GM12891 (cell line): ENCODE results near the gene CDH23.

Experiments used
- DNase-seq: peaks from one replicate; pipeline ENCODE4 v3.0.0; 2011; ENCODE audit warnings: low spot score; ENCODE audit not compliant: insufficient read length
- FAIRE-seq: peaks from 2 replicates; lab custom pipeline; 2011; peaks lifted over from hg19 to GRCh38; lab: Jason Lieb, UNC
- PAX5 ChIP-seq: IDR thresholded peaks from 2 replicates; pipeline ENCODE4 v1.6.1; 2011; ENCODE audit warnings: low read length, moderate library complexity, mild to moderate bottlenecking; ENCODE audit not compliant: insufficient read depth, severe bottlenecking
- POLR2A ChIP-seq: IDR thresholded peaks from 2 replicates; pipeline ENCODE4 v1.6.1; 2011; ENCODE audit warnings: low read depth, low read length, control low read depth
- POLR2AphosphoS5 ChIP-seq: IDR thresholded peaks from 2 replicates; pipeline ENCODE4 v1.6.1; 2011; ENCODE audit warnings: low read depth, low read length, control low read depth
- POU2F2 ChIP-seq: IDR thresholded peaks from 2 replicates; pipeline ENCODE4 v1.6.1; 2011; ENCODE audit warnings: low read depth, mild to moderate bottlenecking, control low read depth, low read length, moderate library complexity
- SPI1 ChIP-seq: IDR thresholded peaks from 2 replicates; pipeline ENCODE4 v1.6.1; 2011; ENCODE audit warnings: low read depth, low read length, control low read depth
- TAF1 ChIP-seq: IDR thresholded peaks from 2 replicates; pipeline ENCODE4 v1.6.1; 2011; ENCODE audit warnings: low read depth, low read length, control low read depth

The CDH23 gene

GRCh38 chr10:71634531-71635164 is 237.9 kb downstream of the CDH23 start:
- TF ChIP-seq POU2F2 = no peak
- TF ChIP-seq PAX5 = no peak
- no peak for TF ChIP-seq POLR2AphosphoS5
- no peak for TF ChIP-seq SPI1
- no peak for TF ChIP-seq POLR2A
- no peak for TF ChIP-seq TAF1
- no peak for DNase-seq
- no peak for FAIRE-seq

- DNase-seq (no peak), FAIRE-seq (no peak)
- TF ChIP-seq PAX5 = no peak
- no peak for TF ChIP-seq POLR2AphosphoS5
- TF ChIP-seq POU2F2 = no peak
- TF ChIP-seq SPI1 = no peak
- no peak for TF ChIP-seq TAF1
- no peak for TF ChIP-seq POLR2A
Measured at GRCh38 chr10:71635251-71635866, 238.6 kb downstream of the CDH23 start.

- DNase-seq (no peak), FAIRE-seq (no peak)
- TF ChIP-seq POLR2AphosphoS5 (no peak), PAX5 (no peak), POLR2A (no peak), TAF1 (no peak), SPI1 (no peak), POU2F2 (no peak)
Measured at GRCh38 chr10:71635867-71636266, 239.1 kb downstream of the CDH23 start.

- FAIRE-seq (no peak), DNase-seq (no peak)
- no peak for TF ChIP-seq POLR2AphosphoS5
- TF ChIP-seq POLR2A = no peak
- TF ChIP-seq SPI1 = no peak
- TF ChIP-seq TAF1 = no peak
- TF ChIP-seq PAX5 = no peak
- no peak for TF ChIP-seq POU2F2
Measured at GRCh38 chr10:71636588-71636987, 239.9 kb downstream of the CDH23 start.

- DNase-seq (no peak), FAIRE-seq (no peak)
- no peak for TF ChIP-seq PAX5
- TF ChIP-seq POU2F2 = no peak
- no peak for TF ChIP-seq SPI1
- no peak for TF ChIP-seq POLR2A
- TF ChIP-seq TAF1 = no peak
- TF ChIP-seq POLR2AphosphoS5 = no peak
Measured at GRCh38 chr10:71637305-71637704, 240.6 kb downstream of the CDH23 start.

- DNase-seq = no peak
- peak; percentile 70 for FAIRE-seq
- peak; percentile 57 for TF ChIP-seq SPI1
- no peak for TF ChIP-seq TAF1
Measured at GRCh38 chr10:71638064-71638821, 241.5 kb downstream of the CDH23 start.

GRCh38 chr10:71638822-71639719 is 242.4 kb downstream of the CDH23 start:
- no peak for DNase-seq

GRCh38 chr10:71640607-71641006 is 243.9 kb downstream of the CDH23 start:
- no peak for TF ChIP-seq SPI1
- no peak for TF ChIP-seq POLR2A
- TF ChIP-seq PAX5 = no peak
- TF ChIP-seq TAF1 = no peak
- TF ChIP-seq POLR2AphosphoS5 = no peak
- TF ChIP-seq POU2F2 = no peak
- DNase-seq (no peak), FAIRE-seq (no peak)

More at GRCh38 chr10:71638822-71639719, 242.4 kb downstream of the CDH23 start:
- FAIRE-seq = no peak
- TF ChIP-seq TAF1 (no peak), POLR2A (no peak), POU2F2 (no peak), SPI1 (no peak), PAX5 (no peak), POLR2AphosphoS5 (no peak)

- FAIRE-seq = no peak
- no peak for TF ChIP-seq POLR2A
- DNase-seq = no peak
Measured at GRCh38 chr10:71641449-71641848, 244.7 kb downstream of the CDH23 start.
